Duodenal mucosa (tissue), 2 donors: Measurements from ENCODE around the gene ENAH.
"Not testable (repeated sequence)": the region's sequence is repeated elsewhere in the genome, so short reads cannot be mapped to it uniquely, and the experiment has no call there.

Source experiments
- H3K27ac ChIP-seq: one replicate; pipeline ENCODE4 v1.7.0; 2013; ENCODE audit warnings: low read depth, low read length
- H3K27me3 ChIP-seq, 2 donors: one replicate each; pipeline ENCODE4 v1.7.0; 2013; ENCODE audit warnings: low read length in 2 of 2, control low read depth in 1 of 2; ENCODE audit not compliant: insufficient read depth in 2 of 2, control insufficient read depth in 1 of 2
- H3K36me3 ChIP-seq, 2 donors: one replicate each; pipeline ENCODE4 v1.7.0; 2013; ENCODE audit warnings: low read length in 2 of 2, control low read depth in 1 of 2; ENCODE audit not compliant: insufficient read depth in 2 of 2, control insufficient read depth in 1 of 2
- H3K4me1 ChIP-seq, 2 donors: one replicate each; pipeline ENCODE4 v1.7.0; 2013; ENCODE audit warnings: low read length in 2 of 2, control low read depth in 1 of 2; ENCODE audit not compliant: insufficient read depth in 2 of 2, control insufficient read depth in 1 of 2
- H3K4me3 ChIP-seq, 2 donors: one replicate each; pipeline ENCODE4 v1.7.0; 2013; ENCODE audit warnings: low read length in 2 of 2, low read depth in 1 of 2
- H3K9ac ChIP-seq, 2 donors: one replicate each; pipeline ENCODE4 v1.7.0; 2013; ENCODE audit warnings: low read length in 2 of 2, low read depth in 1 of 2
- H3K9me3 ChIP-seq, 2 donors: one replicate each; pipeline ENCODE4 v1.7.0; 2013; ENCODE audit warnings: low read length in 2 of 2, control low read depth in 1 of 2; ENCODE audit not compliant: control insufficient read depth in 1 of 2

Gene ENAH

GRCh38 chr1:225652729-225653462 lies at the start of gene ENAH:
Gene ENAH, minus strand, starts transcription at chr1:225653123. Its CDS starts 433 bp downstream, at chr1:225652690.
- H3K27ac ChIP-seq = peak within 1 kb of the TSS; percentile 93
- H3K9ac ChIP-seq = peak within 1 kb of the TSS; percentile 81 to 85
- H3K27me3 ChIP-seq = no peaks in the 10 kb centered on the region
- H3K4me1 ChIP-seq = peaks cover 0 to 6% of the 10 kb centered on the region in 2 donors
- peak within 1 kb of the TSS; percentile 87 to 94 for H3K4me3 ChIP-seq
- no peaks in the 10 kb centered on the region for H3K36me3 ChIP-seq
- H3K9me3 ChIP-seq = no peaks in the 10 kb centered on the region

- Histone ChIP-seq H3K36me3 (no peaks in the 10 kb centered on the region), H3K9me3 (no peaks in the 10 kb centered on the region), H3K4me1 (peaks cover 0 to 5% of the 10 kb centered on the region in 2 donors), H3K4me3 (no peak overlapping the region), H3K27ac (no peak overlapping the region), H3K27me3 (no peaks in the 10 kb centered on the region), H3K9ac (no peak overlapping the region)
Observed at GRCh38 chr1:225700889-225701465, 48.1 kb upstream of the ENAH start.

- Histone ChIP-seq H3K9ac (no peak overlapping the region), H3K9me3 (no peaks in the 10 kb centered on the region), H3K4me3 (no peak overlapping the region), H3K36me3 (no peaks in the 10 kb centered on the region), H3K27me3 (no peaks in the 10 kb centered on the region), H3K4me1 (peaks cover 0 to 6% of the 10 kb centered on the region in 2 donors), H3K27ac (peak overlapping the region; percentile 5)
Observed at GRCh38 chr1:225700164-225700821, 47.4 kb upstream of the ENAH start.

GRCh38 chr1:225699336-225699735 lies 46.4 kb upstream of the ENAH start:
- Histone ChIP-seq H3K4me1 (peaks cover 7 to 13% of the 10 kb centered on the region in 2 donors), H3K9me3 (no peaks in the 10 kb centered on the region), H3K27ac (no peak overlapping the region), H3K4me3 (no peak overlapping the region), H3K27me3 (no peaks in the 10 kb centered on the region), H3K9ac (no peak overlapping the region), H3K36me3 (no peaks in the 10 kb centered on the region)

- not testable (repeated sequence) for H3K36me3 ChIP-seq, H3K27ac ChIP-seq, H3K9me3 ChIP-seq, H3K4me3 ChIP-seq, H3K9ac ChIP-seq, H3K27me3 ChIP-seq
- peaks cover 19 to 24% of the 10 kb centered on the region in 2 donors for H3K4me1 ChIP-seq
Observed at GRCh38 chr1:225698194-225698593, 45.3 kb upstream of the ENAH start.

- Histone ChIP-seq H3K9ac (no peak overlapping the region), H3K27ac (no peak overlapping the region), H3K4me3 (no peak overlapping the region), H3K36me3 (no peaks in the 10 kb centered on the region), H3K27me3 (no peaks in the 10 kb centered on the region), H3K9me3 (no peaks in the 10 kb centered on the region), H3K4me1 (peaks cover 25 to 31% of the 10 kb centered on the region in 2 donors)
Observed at GRCh38 chr1:225697428-225697827, 44.5 kb upstream of the ENAH start.

- Histone ChIP-seq H3K9ac (peak overlapping the region in 1 of 2 donors; percentile 12), H3K36me3 (no peaks in the 10 kb centered on the region), H3K27me3 (no peaks in the 10 kb centered on the region), H3K27ac (peak overlapping the region; percentile 39), H3K4me1 (peaks cover 25 to 31% of the 10 kb centered on the region in 2 donors), H3K9me3 (no peaks in the 10 kb centered on the region), H3K4me3 (no peak overlapping the region)
Observed at GRCh38 chr1:225695578-225696337, 42.8 kb upstream of the ENAH start.

GRCh38 chr1:225694151-225694603 lies 41.3 kb upstream of the ENAH start:
- Histone ChIP-seq H3K4me1 (peaks cover 25 to 26% of the 10 kb centered on the region in 2 donors), H3K27me3 (no peaks in the 10 kb centered on the region), H3K9ac (no peak overlapping the region), H3K27ac (no peak overlapping the region), H3K36me3 (no peaks in the 10 kb centered on the region), H3K9me3 (no peaks in the 10 kb centered on the region), H3K4me3 (no peak overlapping the region)

GRCh38 chr1:225693697-225694096 lies 40.8 kb upstream of the ENAH start:
- H3K9ac ChIP-seq, H3K27ac ChIP-seq, H3K36me3 ChIP-seq, H3K4me3 ChIP-seq, H3K9me3 ChIP-seq, H3K27me3 ChIP-seq: not testable (repeated sequence)
- peaks cover 25 to 26% of the 10 kb centered on the region in 2 donors for H3K4me1 ChIP-seq
